HepG2 (cell line): ENCODE results near the gene RPTOR. TPM values are rescaled to one million over a fixed set of nuclear protein-coding genes. Genes with fewer than 3 reads are reported as not detected.

Source experiments
- ATAC-seq: fragments of 200-7000 bp; cut with Tn5 transposase; 3 replicates; pipeline ENCODE4 v1.9.1; 2020; ENCODE audit warnings: mild to moderate bottlenecking, moderate library complexity
- BruUV-seq: library from RNA; stranded (reverse); fragments of 400-500 nt; replicated peaks from 2 replicates; lab custom pipeline; 2021; lab: Mats Ljungman, UMichigan
- CTCF ChIA-PET: fragments of 300-600 bp; formaldehyde crosslinking; extraction: SDS; loops from one replicate; lab custom pipeline; 2021; ENCODE audit warnings: low total read pairs, inconsistent platforms, low intra/inter-chr PET ratio; lab: Yijun Ruan, JAX
- POLR2A ChIA-PET: fragments of 350-600 bp; sonication (Branson Sonifier 250); formaldehyde crosslinking; loops from one replicate; lab custom pipeline; 2020; ENCODE audit warnings: antibody characterized with exemption, inconsistent platforms; lab: Yijun Ruan, JAX
- DNase-seq: peaks from one replicate; pipeline ENCODE4 v3.0.0-alpha.2; 2015; ENCODE audit warnings: low spot score
- FAIRE-seq: peaks from 3 replicates; lab custom pipeline; 2011; peaks lifted over from hg19 to GRCh38; lab: Jason Lieb, UNC
- H2AFZ ChIP-seq: one replicate; pipeline ENCODE4 v1.6.1; 2011; ENCODE audit warnings: low read length, inconsistent platforms
- H3K27ac ChIP-seq: fragments of 300-600 bp; 3 replicates; pipeline ENCODE4 v1.8.0; 2011; ENCODE audit warnings: mixed run types, mild to moderate bottlenecking, mixed read lengths, low read length, inconsistent platforms; ENCODE audit not compliant: insufficient read depth; ENCODE audit errors: extremely low read length
- H3K27me3 ChIP-seq, 2 experiments: fragments of 200-600 bp in 1 of 2; 2 replicates in 1 of 2; 3 replicates in 1 of 2; pipeline versions ENCODE4 v1.6.0 to v1.8.0; 2011; ENCODE audit warnings: low read length in 2 of 2, mild to moderate bottlenecking in 2 of 2, moderate library complexity in 2 of 2, inconsistent platforms in 1 of 2; ENCODE audit not compliant: insufficient read depth in 2 of 2, control insufficient read depth in 1 of 2
- H3K36me3 ChIP-seq, 2 experiments: fragments of 200-600 bp in 1 of 2; replicated peaks in 1 of 2; 2 replicates in 1 of 2; 3 replicates in 1 of 2; pipeline versions ENCODE4 v1.5.1 to v1.8.0; 2011; ENCODE audit warnings: low read length in 2 of 2, inconsistent platforms in 1 of 2; ENCODE audit not compliant: insufficient read depth in 2 of 2, control insufficient read depth in 1 of 2
- H3K4me1 ChIP-seq: 2 replicates; pipeline ENCODE4 v1.5.1; 2012; ENCODE audit warnings: low read length, inconsistent platforms; ENCODE audit not compliant: insufficient read depth
- H3K4me2 ChIP-seq: 2 replicates; pipeline ENCODE4 v1.6.0; 2011; ENCODE audit warnings: low read depth, low read length, inconsistent platforms
- H3K4me3 ChIP-seq, 3 experiments: fragments of 200-600 bp in 1 of 3; sonication (generic), shearing (Covaris generic) in 1 of 3; replicated peaks in 1 of 3; 2 replicates each; pipeline ENCODE4 v1.5.1; 2011 to 2016; ENCODE audit warnings: low read length in 3 of 3, inconsistent platforms in 2 of 3, low read depth in 2 of 3, mild to moderate bottlenecking in 2 of 3, control low read depth in 1 of 3, mixed read lengths in 1 of 3; ENCODE audit not compliant: insufficient read depth in 1 of 3
- H3K79me2 ChIP-seq: one replicate; pipeline ENCODE4 v1.6.1; 2011; ENCODE audit warnings: low read length, inconsistent platforms; ENCODE audit not compliant: insufficient read depth
- H3K9ac ChIP-seq: 2 replicates; pipeline ENCODE4 v1.6.0; 2011; ENCODE audit warnings: mild to moderate bottlenecking, low read depth, low read length, inconsistent platforms; ENCODE audit not compliant: insufficient read depth
- H3K9me3 ChIP-seq: 2 replicates; pipeline ENCODE4 v1.5.1; 2012; ENCODE audit warnings: mild to moderate bottlenecking, low read length
- H4K20me1 ChIP-seq: 2 replicates; pipeline ENCODE4 v1.6.0; 2011; ENCODE audit warnings: inconsistent platforms, mild to moderate bottlenecking, low read length, moderate library complexity; ENCODE audit not compliant: insufficient read depth
- AGO1 ChIP-seq: fragments of 200-400 bp; formaldehyde crosslinking; IDR thresholded peaks from 2 replicates; pipeline ENCODE4 v1.6.1; 2017; ENCODE audit warnings: mild to moderate bottlenecking, low read depth, low read length, moderate library complexity; ENCODE audit not compliant: poor library complexity, severe bottlenecking
- CHCHD3 ChIP-seq: sonication (generic); formaldehyde crosslinking; IDR thresholded peaks from 2 replicates; pipeline ENCODE4 v1.8.0; 2022; ENCODE audit warnings: mild to moderate bottlenecking, missing genetic modification reagents, moderate library complexity
- EHMT2 ChIP-seq: fragments of 200-600 bp; sonication (generic); IDR thresholded peaks from 2 replicates; pipeline ENCODE4 v1.7.0; 2017; ENCODE audit warnings: antibody characterized with exemption, low read depth, low read length, borderline replicate concordance
- HIVEP1 ChIP-seq: sonication (generic); formaldehyde crosslinking; IDR thresholded peaks from 2 replicates; pipeline ENCODE4 v1.4.0; 2020; ENCODE audit warnings: mild to moderate bottlenecking, missing genetic modification reagents
- HNRNPL ChIP-seq: fragments of 200-400 bp; formaldehyde crosslinking; IDR thresholded peaks from 2 replicates; pipeline ENCODE4 v1.6.1; 2017; ENCODE audit warnings: mild to moderate bottlenecking, low read depth, low read length
- HNRNPUL1 ChIP-seq: fragments of 200-400 bp; formaldehyde crosslinking; IDR thresholded peaks from 2 replicates; pipeline ENCODE4 v1.6.1; 2017; ENCODE audit warnings: low read depth, mild to moderate bottlenecking, low read length, moderate library complexity
- NRL ChIP-seq: sonication (generic); formaldehyde crosslinking; IDR thresholded peaks from 2 replicates; pipeline ENCODE4 v1.5.0; 2020; ENCODE audit warnings: missing genetic modification reagents, mild to moderate bottlenecking, moderate library complexity, borderline replicate concordance
- SRF ChIP-seq: IDR thresholded peaks from 2 replicates; pipeline ENCODE4 v1.6.1; 2011; ENCODE audit warnings: mild to moderate bottlenecking, low read depth, low read length, moderate library complexity
- UBTF ChIP-seq: sonication (generic); formaldehyde crosslinking; IDR thresholded peaks from 2 replicates; pipeline ENCODE4 v1.4.0; 2020; ENCODE audit warnings: mild to moderate bottlenecking, missing genetic modification reagents
- ZBTB26 ChIP-seq: IDR thresholded peaks from 2 replicates; pipeline ENCODE4 v1.6.1; 2016; ENCODE audit warnings: missing compliant biosample characterization, missing genetic modification reagents, borderline replicate concordance
- ZNF263 ChIP-seq: sonication (generic); formaldehyde crosslinking; IDR thresholded peaks from 2 replicates; pipeline ENCODE4 v1.4.0; 2020; ENCODE audit warnings: missing genetic modification reagents
- ZNF333 ChIP-seq: sonication (generic); formaldehyde crosslinking; IDR thresholded peaks from 2 replicates; pipeline ENCODE4 v1.4.0; 2020; ENCODE audit warnings: mild to moderate bottlenecking, missing genetic modification reagents, borderline replicate concordance
- ZNF335 ChIP-seq: sonication (generic); formaldehyde crosslinking; IDR thresholded peaks from 2 replicates; pipeline ENCODE4 v1.4.0; 2020; ENCODE audit warnings: missing genetic modification reagents
- ZNF891 ChIP-seq: sonication (generic); formaldehyde crosslinking; IDR thresholded peaks from 2 replicates; pipeline ENCODE4 v1.5.0; 2020; ENCODE audit warnings: mild to moderate bottlenecking, missing genetic modification reagents
- WGBS: methylation state at CpG from one replicate; pipeline ENCODE4 v1.1.6; 2017; ENCODE audit warnings: low lambda C conversion rate; 5-methylcytosine and 5-hydroxymethylcytosine counted together
- in situ Hi-C: cut with HindIII; loops from 2 replicates; pipeline ENCODE4 v1.10.0; 2017; ENCODE audit warnings: low pct_unique_long_range_greater_than_20kb; ENCODE audit not compliant: extremely low pct_ligation_motif_present
- intact Hi-C: fragments of 100-400 bp; cut with micrococcal nuclease; formaldehyde crosslinking; loops from one replicate; pipeline ENCODE4 v1.10.0; 2022; ENCODE audit not compliant: unreplicated experiment
- polyA plus RNA-seq, 8 experiments: library from polyadenylated mRNA; depleted of rRNA in 3 of 8; stranded (reverse) in 7 of 8; unstranded in 1 of 8; fragments of >200 nt; fragmentation: Illumina TruSeq in 4 of 8; extraction: Trizol in 4 of 8; gene quantifications; 2 replicates each; pipeline versions ENCODE4 v1.2.1 to v1.2.3, GENCODE V29; 2011 to 2016; ENCODE audit warnings: low read depth in 4 of 8, missing spikeins in 1 of 8, mixed read lengths in 1 of 8; ENCODE audit not compliant: insufficient read depth in 1 of 8
- total RNA-seq, 5 experiments: library from RNA; depleted of rRNA; stranded (reverse); fragments of >200 nt; fragmentation: Illumina TruSeq; extraction: Trizol; gene quantifications; 2 replicates each; pipeline ENCODE4 v1.2.3, GENCODE V29; 2016; ENCODE audit warnings: low read depth in 1 of 5
- TF ChIP-seq, protein P1 (sequence below): IDR thresholded peaks from 2 replicates; pipeline ENCODE4 v1.6.1; 2016; ENCODE audit warnings: mild to moderate bottlenecking

Gene RPTOR
- total and polyA plus RNA-seq, 2 of the 13 experiments (the other 11 are each of a cell fraction or from before 2014, with no cell fraction given), result 6.6 to 25.3 TPM

GRCh38 chr17:80986816-80987475 is 442.3 kb downstream of the RPTOR start:
- Histone ChIP-seq H3K27ac (no peak overlapping the region), H2AFZ (no peak overlapping the region), H3K4me1 (peaks cover 63% of the 10 kb centered on the region), H3K27me3 (peaks cover 5 to 55% of the 10 kb centered on the region in 2 experiments; a peak in 4 of 5 replicates), H3K9ac (0 out of 2 replicates have a peak overlapping the region, but pooled peaks have one; percentile 35), H3K79me2 (no peaks in the 10 kb centered on the region), H3K4me3 (peak overlapping the region in 1 of 3 experiments; percentile 74; a peak in 1 of 6 replicates), H3K36me3 (no peaks in the 10 kb centered on the region), H3K4me2 (peak overlapping the region; percentile 88), H4K20me1 (no peaks in the 10 kb centered on the region), H3K9me3 (no peaks in the 10 kb centered on the region)
- no TSS peak for BruUV-seq
- FAIRE-seq (no peak), DNase-seq (no peak), ATAC-seq (peak; percentile 31)
- 33% methylated on average over 17 of the region's 18 CpGs for WGBS
- in situ Hi-C loops (loop anchor here (5.0 kb wide), 1 partner anchor 110 kb away; no protein-coding TSS in a partner anchor), intact Hi-C loops (no loop called here)
- CTCF ChIA-PET, result interaction anchor here (2.9 kb wide), 1 partner anchor 115 kb away, joined by 39 read pairs; no protein-coding TSS in a partner anchor
- POLR2A ChIA-PET, result interaction anchor here (1.1 to 1.4 kb wide), 2 partner anchors 115 to 532 kb away, joined by 4 read pairs; no protein-coding TSS in a partner anchor
- peak; percentile 20 for TF ChIP-seq AGO1
- TF ChIP-seq ZNF263 (CRISPR knock-in tag), result peak; percentile 26; the same call in 1 of the 2 replicates
- peak; percentile 29; the same call in 1 of the 2 replicates for TF ChIP-seq UBTF (CRISPR knock-in tag)
- peak; percentile 20; the same call in 1 of the 2 replicates for TF ChIP-seq HIVEP1 (CRISPR knock-in tag)
- TF ChIP-seq EHMT2, result no peak
- 0 out of 2 replicates have a peak, but pooled peaks have one; percentile 56 for TF ChIP-seq HNRNPL
- TF ChIP-seq SRF, result no peak
- no peak for TF ChIP-seq CHCHD3 (CRISPR knock-in tag)
- TF ChIP-seq ZNF333 (CRISPR knock-in tag), result no peak
- no peak for TF ChIP-seq ZNF335 (CRISPR knock-in tag)
- peak; percentile 18; the same call in 1 of the 2 replicates for TF ChIP-seq ZBTB26 (CRISPR knock-in tag)
- 0 out of 2 replicates have a peak, but pooled peaks have one; percentile 29 for TF ChIP-seq ZNF891 (CRISPR knock-in tag)
- TF ChIP-seq, protein P1, sequence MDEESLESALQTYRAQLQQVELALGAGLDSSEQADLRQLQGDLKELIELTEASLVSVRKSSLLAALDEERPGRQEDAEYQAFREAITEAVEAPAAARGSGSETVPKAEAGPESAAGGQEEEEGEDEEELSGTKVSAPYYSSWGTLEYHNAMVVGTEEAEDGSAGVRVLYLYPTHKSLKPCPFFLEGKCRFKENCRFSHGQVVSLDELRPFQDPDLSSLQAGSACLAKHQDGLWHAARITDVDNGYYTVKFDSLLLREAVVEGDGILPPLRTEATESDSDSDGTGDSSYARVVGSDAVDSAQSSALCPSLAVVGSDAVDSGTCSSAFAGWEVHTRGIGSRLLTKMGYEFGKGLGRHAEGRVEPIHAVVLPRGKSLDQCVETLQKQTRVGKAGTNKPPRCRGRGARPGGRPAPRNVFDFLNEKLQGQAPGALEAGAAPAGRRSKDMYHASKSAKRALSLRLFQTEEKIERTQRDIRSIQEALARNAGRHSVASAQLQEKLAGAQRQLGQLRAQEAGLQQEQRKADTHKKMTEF (CRISPR knock-in tag), result no peak
- no peak for TF ChIP-seq HNRNPUL1
- peak; percentile 45; the same call in 1 of the 2 replicates for TF ChIP-seq NRL (CRISPR knock-in tag)
